Neural cell (in vitro differentiated cells): ENCODE measurements around the gene WNT7B. TPM values are rescaled to one million over a fixed set of nuclear protein-coding genes. Genes with fewer than 3 reads are reported as not detected.

Experiments
- H2AFZ ChIP-seq: fragments of 200-600, 300-800 bp; sonication (generic), shearing (Covaris generic); 2 replicates; pipeline ENCODE4 v1.6.0; 2014; ENCODE audit warnings: low read depth, mild to moderate bottlenecking, antibody characterized with exemption, low read length, moderate library complexity
- H3F3A ChIP-seq: fragments of 200-600 bp; shearing (Covaris generic); 2 replicates; pipeline ENCODE4 v1.6.1; 2016; ENCODE audit warnings: mild to moderate bottlenecking, moderate library complexity, mixed read lengths, antibody characterized with exemption, low read length; ENCODE audit not compliant: insufficient read depth, poor library complexity, severe bottlenecking
- H3K27ac ChIP-seq: fragments of 200-600, 300-800 bp; sonication (generic), shearing (Covaris generic); 2 replicates; pipeline ENCODE4 v1.5.1; 2014; ENCODE audit warnings: mild to moderate bottlenecking, low read length, moderate library complexity
- H3K27me3 ChIP-seq: fragments of 300-800, 200-600 bp; sonication (generic), shearing (Covaris generic); 2 replicates; pipeline ENCODE4 v1.6.0; 2014; ENCODE audit warnings: mild to moderate bottlenecking, low read depth, low read length, moderate library complexity; ENCODE audit not compliant: insufficient read depth
- H3K36me3 ChIP-seq: fragments of 300-800, 200-600 bp; sonication (generic), shearing (Covaris generic); 2 replicates; pipeline ENCODE4 v1.5.1; 2014; ENCODE audit warnings: mild to moderate bottlenecking, antibody characterized with exemption, low read length, moderate library complexity; ENCODE audit not compliant: insufficient read depth
- H3K4me2 ChIP-seq: fragments of 300-800, 200-600 bp; sonication (generic), shearing (Covaris generic); 2 replicates; pipeline ENCODE4 v1.6.0; 2014; ENCODE audit warnings: mild to moderate bottlenecking, low read length
- H3K4me3 ChIP-seq: fragments of 300-800, 200-600 bp; sonication (generic), shearing (Covaris generic); 2 replicates; pipeline ENCODE4 v1.5.1; 2014; ENCODE audit warnings: mild to moderate bottlenecking, low read length, moderate library complexity
- H3K79me2 ChIP-seq: fragments of 200-600 bp; shearing (Covaris generic); replicated peaks from 2 replicates; pipeline ENCODE4 v1.6.0; 2014; ENCODE audit warnings: mild to moderate bottlenecking, low read length, moderate library complexity; ENCODE audit not compliant: insufficient read depth
- H3K9ac ChIP-seq: fragments of 300-800, 200-600 bp; sonication (generic), shearing (Covaris generic); 2 replicates; pipeline ENCODE4 v1.6.1; 2016; ENCODE audit warnings: mild to moderate bottlenecking, low read length, mixed read lengths
- H3K9me2 ChIP-seq: fragments of 200-600 bp; shearing (Covaris generic); 2 replicates; pipeline ENCODE4 v1.6.1; 2016; ENCODE audit warnings: mild to moderate bottlenecking, low read length, mixed read lengths; ENCODE audit not compliant: insufficient read depth
- H3K9me3 ChIP-seq: fragments of 200-600, 300-800 bp; sonication (generic), shearing (Covaris generic); 2 replicates; pipeline ENCODE4 v1.6.1; 2016; ENCODE audit warnings: mild to moderate bottlenecking, mixed run types, low read length, moderate library complexity, mixed read lengths
- H4K20me1 ChIP-seq: fragments of 200-600 bp; shearing (Covaris generic); 2 replicates; pipeline ENCODE4 v1.6.1; 2016; ENCODE audit warnings: mild to moderate bottlenecking, mixed run types; ENCODE audit not compliant: insufficient read depth
- EP300 ChIP-seq: fragments of 450-650 bp; conservative IDR thresholded peaks from 2 replicates; pipeline ENCODE4 v1.6.1; 2014; ENCODE audit warnings: antibody characterized with exemption, mild to moderate bottlenecking, moderate library complexity; ENCODE audit not compliant: poor library complexity, severe bottlenecking
- EZH2 ChIP-seq: fragments of 200-600, 300-800 bp; shearing (Covaris generic), sonication (generic); IDR thresholded peaks from 2 replicates; pipeline ENCODE4 v1.6.1; 2014; ENCODE audit warnings: antibody characterized with exemption, low read length, borderline replicate concordance, mild to moderate bottlenecking; ENCODE audit not compliant: insufficient read depth, poor library complexity, severe bottlenecking
- MXI1 ChIP-seq: fragments of 450-650 bp; conservative IDR thresholded peaks from 2 replicates; pipeline ENCODE4 v1.6.1; 2014; ENCODE audit warnings: antibody characterized with exemption, mild to moderate bottlenecking; ENCODE audit not compliant: poor library complexity, severe bottlenecking
- POLR2AphosphoS5 ChIP-seq: IDR thresholded peaks from 2 replicates; pipeline ENCODE4 v1.6.1; 2012
- RAD21 ChIP-seq: fragments of 450-650 bp; conservative IDR thresholded peaks from 2 replicates; pipeline ENCODE4 v1.6.1; 2014; ENCODE audit warnings: antibody characterized with exemption, mild to moderate bottlenecking, moderate library complexity
- SMC3 ChIP-seq: fragments of 450-650 bp; conservative IDR thresholded peaks from 2 replicates; pipeline ENCODE4 v1.6.1; 2014; ENCODE audit warnings: antibody characterized with exemption, mild to moderate bottlenecking, moderate library complexity; ENCODE audit not compliant: poor library complexity
- TAF1 ChIP-seq: IDR thresholded peaks from 2 replicates; pipeline ENCODE4 v1.6.1; 2012; ENCODE audit warnings: low read depth
- polyA plus RNA-seq: library from polyadenylated mRNA; depleted of rRNA; stranded (reverse); fragments of >200 nt; gene quantifications from 2 replicates; pipeline ENCODE4 v1.2.3, GENCODE V29; 2014
- TF ChIP-seq, protein P1 (sequence below): fragments of 450-650 bp; IDR thresholded peaks from 2 replicates; pipeline ENCODE4 v1.5.1; 2014; ENCODE audit warnings: antibody characterized with exemption, mild to moderate bottlenecking, moderate library complexity; ENCODE audit not compliant: poor library complexity, severe bottlenecking
- TF ChIP-seq, protein P2 (sequence below): IDR thresholded peaks from 2 replicates; pipeline ENCODE4 v1.6.1; 2012; ENCODE audit warnings: borderline replicate concordance

WNT7B gene
- polyA plus RNA-seq, 1 donor from 2014 or later, result 0.16 TPM

DNA sequence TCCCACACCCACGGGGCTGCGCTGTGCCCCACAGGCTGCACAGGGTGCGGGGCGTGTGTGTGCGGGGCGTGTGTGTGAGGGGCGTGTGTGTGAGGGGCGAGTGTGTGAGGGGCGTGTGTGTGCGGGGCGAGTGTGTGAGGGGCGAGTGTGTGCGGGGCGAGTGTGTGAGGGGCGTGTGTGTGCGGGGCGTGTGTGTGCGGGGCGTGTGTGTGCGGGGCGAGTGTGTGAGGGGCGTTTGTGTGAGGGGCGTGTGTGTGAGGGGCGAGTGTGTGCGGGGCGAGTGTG lies 86.7 kb downstream of the WNT7B start:
- H3K27me3 ChIP-seq, result no peaks in the 10 kb centered on the region
- no peaks in the 10 kb centered on the region for H3K9me2 ChIP-seq
- no peaks in the 10 kb centered on the region for H3K79me2 ChIP-seq
- H3F3A ChIP-seq, result no peaks in the 10 kb centered on the region
- no peaks in the 10 kb centered on the region for H3K9me3 ChIP-seq
- H4K20me1 ChIP-seq, result no peaks in the 10 kb centered on the region
- H3K27ac ChIP-seq, result no peak overlapping the region
- H2AFZ ChIP-seq, result no peak overlapping the region
- no peak overlapping the region for H3K4me3 ChIP-seq
- H3K4me2 ChIP-seq, result no peak overlapping the region
- TF ChIP-seq SMC3 (no peak), MXI1 (no peak), POLR2AphosphoS5 (no peak), EP300 (no peak), RAD21 (no peak), TAF1 (no peak), EZH2 (no peak)
- TF ChIP-seq, protein P1, sequence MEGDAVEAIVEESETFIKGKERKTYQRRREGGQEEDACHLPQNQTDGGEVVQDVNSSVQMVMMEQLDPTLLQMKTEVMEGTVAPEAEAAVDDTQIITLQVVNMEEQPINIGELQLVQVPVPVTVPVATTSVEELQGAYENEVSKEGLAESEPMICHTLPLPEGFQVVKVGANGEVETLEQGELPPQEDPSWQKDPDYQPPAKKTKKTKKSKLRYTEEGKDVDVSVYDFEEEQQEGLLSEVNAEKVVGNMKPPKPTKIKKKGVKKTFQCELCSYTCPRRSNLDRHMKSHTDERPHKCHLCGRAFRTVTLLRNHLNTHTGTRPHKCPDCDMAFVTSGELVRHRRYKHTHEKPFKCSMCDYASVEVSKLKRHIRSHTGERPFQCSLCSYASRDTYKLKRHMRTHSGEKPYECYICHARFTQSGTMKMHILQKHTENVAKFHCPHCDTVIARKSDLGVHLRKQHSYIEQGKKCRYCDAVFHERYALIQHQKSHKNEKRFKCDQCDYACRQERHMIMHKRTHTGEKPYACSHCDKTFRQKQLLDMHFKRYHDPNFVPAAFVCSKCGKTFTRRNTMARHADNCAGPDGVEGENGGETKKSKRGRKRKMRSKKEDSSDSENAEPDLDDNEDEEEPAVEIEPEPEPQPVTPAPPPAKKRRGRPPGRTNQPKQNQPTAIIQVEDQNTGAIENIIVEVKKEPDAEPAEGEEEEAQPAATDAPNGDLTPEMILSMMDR, result no peak
- TF ChIP-seq, protein P2, sequence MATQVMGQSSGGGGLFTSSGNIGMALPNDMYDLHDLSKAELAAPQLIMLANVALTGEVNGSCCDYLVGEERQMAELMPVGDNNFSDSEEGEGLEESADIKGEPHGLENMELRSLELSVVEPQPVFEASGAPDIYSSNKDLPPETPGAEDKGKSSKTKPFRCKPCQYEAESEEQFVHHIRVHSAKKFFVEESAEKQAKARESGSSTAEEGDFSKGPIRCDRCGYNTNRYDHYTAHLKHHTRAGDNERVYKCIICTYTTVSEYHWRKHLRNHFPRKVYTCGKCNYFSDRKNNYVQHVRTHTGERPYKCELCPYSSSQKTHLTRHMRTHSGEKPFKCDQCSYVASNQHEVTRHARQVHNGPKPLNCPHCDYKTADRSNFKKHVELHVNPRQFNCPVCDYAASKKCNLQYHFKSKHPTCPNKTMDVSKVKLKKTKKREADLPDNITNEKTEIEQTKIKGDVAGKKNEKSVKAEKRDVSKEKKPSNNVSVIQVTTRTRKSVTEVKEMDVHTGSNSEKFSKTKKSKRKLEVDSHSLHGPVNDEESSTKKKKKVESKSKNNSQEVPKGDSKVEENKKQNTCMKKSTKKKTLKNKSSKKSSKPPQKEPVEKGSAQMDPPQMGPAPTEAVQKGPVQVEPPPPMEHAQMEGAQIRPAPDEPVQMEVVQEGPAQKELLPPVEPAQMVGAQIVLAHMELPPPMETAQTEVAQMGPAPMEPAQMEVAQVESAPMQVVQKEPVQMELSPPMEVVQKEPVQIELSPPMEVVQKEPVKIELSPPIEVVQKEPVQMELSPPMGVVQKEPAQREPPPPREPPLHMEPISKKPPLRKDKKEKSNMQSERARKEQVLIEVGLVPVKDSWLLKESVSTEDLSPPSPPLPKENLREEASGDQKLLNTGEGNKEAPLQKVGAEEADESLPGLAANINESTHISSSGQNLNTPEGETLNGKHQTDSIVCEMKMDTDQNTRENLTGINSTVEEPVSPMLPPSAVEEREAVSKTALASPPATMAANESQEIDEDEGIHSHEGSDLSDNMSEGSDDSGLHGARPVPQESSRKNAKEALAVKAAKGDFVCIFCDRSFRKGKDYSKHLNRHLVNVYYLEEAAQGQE, result no peak
- H3K36me3 ChIP-seq, result no peaks in the 10 kb centered on the region
- H3K9ac ChIP-seq, result no peak overlapping the region

DNA sequence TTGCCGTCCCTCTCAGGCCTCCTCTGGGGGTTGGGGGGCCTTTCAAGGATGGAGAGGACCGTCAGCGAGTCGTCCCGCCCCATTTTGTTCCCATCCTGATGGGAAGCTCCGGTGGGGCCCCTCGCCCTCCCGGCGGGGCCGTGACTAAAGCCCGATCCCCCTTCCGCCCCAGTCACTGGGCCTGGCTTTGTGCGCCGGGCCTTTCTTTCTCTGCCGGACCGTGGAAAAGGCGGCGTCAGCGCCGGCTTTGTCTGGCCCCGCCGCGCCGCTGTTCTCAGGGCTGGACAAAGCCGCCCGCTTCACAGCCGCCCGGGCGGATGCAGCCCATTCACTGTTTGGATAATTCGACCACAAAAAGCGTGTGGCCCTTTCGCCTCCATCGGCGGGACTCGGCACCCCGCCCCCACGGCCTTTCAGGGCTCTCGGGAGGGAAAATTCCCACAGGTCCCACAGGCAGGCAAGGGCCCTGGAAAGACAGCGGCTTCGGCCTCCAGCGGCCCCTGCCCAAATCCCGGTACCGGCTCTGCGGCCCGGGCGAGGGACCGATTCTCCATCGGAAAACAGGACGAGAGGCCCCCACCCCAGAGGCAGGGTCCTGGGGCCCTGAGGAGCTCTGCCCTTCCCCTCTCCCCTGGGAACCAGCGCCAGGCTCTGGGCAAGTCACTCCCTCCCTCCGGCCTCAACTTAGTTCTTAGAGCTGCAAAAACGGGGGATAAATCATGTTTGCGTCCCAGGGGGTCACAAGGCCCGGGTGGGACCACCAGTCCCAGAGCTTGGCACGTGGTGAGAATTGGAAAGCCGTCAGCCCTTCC lies 87.2 kb downstream of the WNT7B start:
- Histone ChIP-seq H3K4me2 (no peak overlapping the region), H2AFZ (no peak overlapping the region), H3K9me2 (no peaks in the 10 kb centered on the region), H3K9me3 (no peaks in the 10 kb centered on the region), H3K4me3 (no peak overlapping the region), H3K9ac (no peak overlapping the region), H3K27ac (no peak overlapping the region), H4K20me1 (no peaks in the 10 kb centered on the region), H3K36me3 (no peaks in the 10 kb centered on the region), H3F3A (no peaks in the 10 kb centered on the region), H3K79me2 (no peaks in the 10 kb centered on the region), H3K27me3 (no peaks in the 10 kb centered on the region)
- TF ChIP-seq EZH2 (no peak), EP300 (no peak), SMC3 (no peak), RAD21 (no peak), TAF1 (no peak), MXI1 (no peak), POLR2AphosphoS5 (no peak)
- TF ChIP-seq, protein P1, result no peak
- TF ChIP-seq, protein P2, result no peak
